IPS-15b (cell line): ENCODE results near the gene CACNA1C.

Experiments
- H3K27me3 ChIP-seq: one replicate; pipeline ENCODE4 v1.6.1; 2013; ENCODE audit warnings: low read length; ENCODE audit not compliant: control insufficient read depth, insufficient read depth
- H3K36me3 ChIP-seq: one replicate; pipeline ENCODE4 v1.6.1; 2013; ENCODE audit warnings: low read length; ENCODE audit not compliant: control insufficient read depth, insufficient read depth
- H3K4me1 ChIP-seq: one replicate; pipeline ENCODE4 v1.6.1; 2013; ENCODE audit warnings: mild to moderate bottlenecking, low read length; ENCODE audit not compliant: control insufficient read depth, insufficient read depth
- H3K4me3 ChIP-seq: one replicate; pipeline ENCODE4 v1.5.1; 2013; ENCODE audit warnings: low read depth, low read length
- H3K9ac ChIP-seq: one replicate; pipeline ENCODE4 v1.6.1; 2013; ENCODE audit warnings: low read depth, mild to moderate bottlenecking, low read length
- H3K9me3 ChIP-seq: one replicate; pipeline ENCODE4 v1.6.1; 2013; ENCODE audit warnings: mild to moderate bottlenecking, low read length; ENCODE audit not compliant: control insufficient read depth, insufficient read depth

The CACNA1C gene

GRCh38 chr12:2236506-2237294 lies 183.9 kb downstream of the CACNA1C start:
- Histone ChIP-seq H3K36me3 (no peaks in the 10 kb centered on the region), H3K27me3 (no peaks in the 10 kb centered on the region), H3K4me1 (no peaks in the 10 kb centered on the region), H3K9ac (no peak overlapping the region), H3K9me3 (no peaks in the 10 kb centered on the region), H3K4me3 (no peak overlapping the region)

DNA sequence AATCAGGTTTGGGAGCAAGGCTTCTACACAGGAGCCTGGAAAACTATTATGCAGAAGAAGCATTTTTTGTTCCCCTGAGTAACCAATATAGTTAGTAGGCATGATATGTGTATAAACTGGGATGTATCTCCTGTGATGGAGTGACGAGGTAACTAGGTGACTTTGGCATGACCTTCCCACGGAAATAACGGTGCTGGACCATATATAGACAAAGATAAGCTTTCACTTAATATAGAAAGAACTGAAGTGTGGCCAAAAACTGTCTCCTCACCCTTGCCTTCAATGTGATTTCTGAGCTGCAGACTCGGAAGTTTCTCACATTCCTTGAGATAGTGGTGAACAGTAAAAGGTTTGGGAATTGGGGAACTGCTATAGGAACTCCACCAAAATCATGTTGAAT lies 185.3 kb downstream of the CACNA1C start:
- Histone ChIP-seq H3K36me3 (no peaks in the 10 kb centered on the region), H3K4me1 (no peaks in the 10 kb centered on the region), H3K4me3 (no peak overlapping the region), H3K9me3 (no peaks in the 10 kb centered on the region), H3K27me3 (no peaks in the 10 kb centered on the region), H3K9ac (no peak overlapping the region)

- H3K4me3 ChIP-seq: no peak overlapping the region
- H3K4me1 ChIP-seq: peaks cover 3% of the 10 kb centered on the region
- no peaks in the 10 kb centered on the region for H3K27me3 ChIP-seq
- no peak overlapping the region for H3K9ac ChIP-seq
- H3K36me3 ChIP-seq: no peaks in the 10 kb centered on the region
- no peaks in the 10 kb centered on the region for H3K9me3 ChIP-seq
These were observed 186.6 kb downstream of the CACNA1C start for GRCh38 chr12:2239381-2239871.

GRCh38 chr12:2240390-2240789 lies 187.6 kb downstream of the CACNA1C start:
- Histone ChIP-seq H3K36me3 (no peaks in the 10 kb centered on the region), H3K9ac (no peak overlapping the region), H3K9me3 (no peaks in the 10 kb centered on the region), H3K4me1 (peaks cover 10% of the 10 kb centered on the region), H3K4me3 (no peak overlapping the region), H3K27me3 (no peaks in the 10 kb centered on the region)

- Histone ChIP-seq H3K27me3 (no peaks in the 10 kb centered on the region), H3K4me1 (peaks cover 10% of the 10 kb centered on the region), H3K36me3 (no peaks in the 10 kb centered on the region), H3K4me3 (no peak overlapping the region), H3K9ac (no peak overlapping the region), H3K9me3 (no peaks in the 10 kb centered on the region)
These were observed 188.2 kb downstream of the CACNA1C start for GRCh38 chr12:2240984-2241383.

GRCh38 chr12:2242216-2242615 lies 189.4 kb downstream of the CACNA1C start:
- H3K4me1 ChIP-seq: peaks cover 10% of the 10 kb centered on the region
- H3K9me3 ChIP-seq: no peaks in the 10 kb centered on the region
- H3K4me3 ChIP-seq: no peak overlapping the region
- no peak overlapping the region for H3K9ac ChIP-seq
- H3K27me3 ChIP-seq: no peaks in the 10 kb centered on the region
- no peaks in the 10 kb centered on the region for H3K36me3 ChIP-seq

DNA sequence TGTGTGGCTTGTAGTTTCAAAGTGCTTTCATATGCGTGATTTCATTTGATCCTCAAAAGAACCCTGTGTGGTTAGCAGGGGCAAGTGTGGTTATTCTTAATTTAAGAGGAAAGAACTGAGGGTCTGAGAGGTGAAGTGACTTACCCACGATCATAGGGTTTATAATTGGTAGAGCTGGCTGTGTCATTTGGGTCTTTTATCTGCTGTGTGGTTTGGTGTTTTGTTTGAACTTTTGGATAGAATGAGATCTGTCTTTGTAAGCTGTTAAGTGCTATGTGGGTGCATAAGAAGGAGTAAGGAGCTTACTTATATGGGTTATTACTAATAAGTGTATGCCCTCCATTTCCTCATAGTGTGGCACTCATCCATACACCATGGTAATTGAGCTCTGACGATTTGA lies 190.0 kb downstream of the CACNA1C start:
- H3K27me3 ChIP-seq: no peaks in the 10 kb centered on the region
- H3K36me3 ChIP-seq: no peaks in the 10 kb centered on the region
- no peak overlapping the region for H3K4me3 ChIP-seq
- H3K4me1 ChIP-seq: peaks cover 10% of the 10 kb centered on the region
- no peak overlapping the region for H3K9ac ChIP-seq
- H3K9me3 ChIP-seq: no peaks in the 10 kb centered on the region

- no peaks in the 10 kb centered on the region for H3K27me3 ChIP-seq
- peaks cover 10% of the 10 kb centered on the region for H3K4me1 ChIP-seq
- H3K36me3 ChIP-seq: no peaks in the 10 kb centered on the region
- H3K9me3 ChIP-seq: no peaks in the 10 kb centered on the region
- no peak overlapping the region for H3K9ac ChIP-seq
- no peak overlapping the region for H3K4me3 ChIP-seq
These were observed 190.5 kb downstream of the CACNA1C start for GRCh38 chr12:2243275-2243674.

DNA sequence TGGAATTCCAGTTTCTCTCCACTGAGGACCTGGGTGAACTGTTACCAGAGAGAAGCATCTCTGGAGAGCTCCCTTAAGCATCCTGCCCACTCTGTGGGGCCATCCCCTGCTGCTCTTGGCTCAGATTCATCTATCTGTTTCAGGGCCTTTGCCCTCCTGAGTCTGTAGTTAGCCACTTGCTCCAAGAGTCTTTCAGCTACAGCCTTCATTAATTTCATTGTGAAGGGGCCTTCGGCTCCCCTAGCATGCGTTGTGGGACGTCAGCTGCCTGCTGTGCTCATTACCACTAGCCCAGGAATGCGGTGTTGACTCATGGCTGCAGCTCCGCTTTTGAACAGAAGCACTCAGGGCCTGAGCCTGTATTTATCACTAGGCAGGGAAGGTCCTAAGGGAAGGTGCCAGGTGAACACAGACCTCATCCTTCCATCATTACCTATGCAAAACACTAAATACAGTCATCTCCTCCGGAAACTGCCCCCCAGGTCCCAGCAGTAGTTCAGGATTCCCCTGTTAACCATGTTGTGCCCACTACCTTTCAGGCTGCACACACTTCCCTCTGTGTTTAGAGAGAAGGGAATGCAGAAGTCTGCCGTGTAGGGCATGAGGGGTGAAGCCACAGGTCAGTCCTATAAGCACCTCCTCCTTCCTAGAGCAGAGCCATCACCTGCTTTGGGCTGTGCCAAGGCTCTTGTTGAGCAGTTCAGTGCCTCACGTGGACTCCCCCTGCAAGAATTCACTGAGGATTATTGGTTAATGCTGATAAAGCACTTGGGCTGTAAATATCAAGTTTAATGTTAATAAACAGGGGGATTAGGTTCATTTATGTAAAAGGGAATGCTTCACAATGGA lies 191.4 kb downstream of the CACNA1C start:
- no peaks in the 10 kb centered on the region for H3K9me3 ChIP-seq
- no peaks in the 10 kb centered on the region for H3K36me3 ChIP-seq
- H3K9ac ChIP-seq: no peak overlapping the region
- H3K27me3 ChIP-seq: no peaks in the 10 kb centered on the region
- H3K4me1 ChIP-seq: peaks cover 10% of the 10 kb centered on the region
- no peak overlapping the region for H3K4me3 ChIP-seq

DNA sequence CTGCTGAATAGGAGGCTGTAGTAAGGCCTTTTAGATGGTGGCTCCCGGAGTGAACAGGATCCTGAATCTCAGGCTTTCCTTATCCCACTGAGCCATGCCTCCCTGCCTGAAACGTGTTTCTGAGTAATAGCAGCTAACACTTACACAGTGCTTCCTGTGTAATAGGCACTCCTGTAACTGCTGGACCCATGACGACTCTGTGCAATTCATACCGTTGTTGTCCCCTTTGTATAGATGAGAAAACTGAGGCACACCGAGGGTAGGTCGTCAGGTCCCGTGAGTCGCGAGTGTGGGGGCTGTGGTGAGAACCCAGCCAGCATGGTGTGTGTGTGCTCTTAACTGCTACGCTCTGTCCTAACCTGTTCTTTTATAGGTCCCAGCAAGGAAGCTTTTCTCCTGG lies 193.6 kb downstream of the CACNA1C start:
- Histone ChIP-seq H3K36me3 (no peaks in the 10 kb centered on the region), H3K9ac (no peak overlapping the region), H3K27me3 (no peaks in the 10 kb centered on the region), H3K9me3 (no peaks in the 10 kb centered on the region), H3K4me1 (peaks cover 10% of the 10 kb centered on the region), H3K4me3 (no peak overlapping the region)

GRCh38 chr12:2247120-2247519 lies 194.3 kb downstream of the CACNA1C start:
- Histone ChIP-seq H3K9ac (no peak overlapping the region), H3K36me3 (no peaks in the 10 kb centered on the region), H3K9me3 (no peaks in the 10 kb centered on the region), H3K4me3 (no peak overlapping the region), H3K27me3 (no peaks in the 10 kb centered on the region), H3K4me1 (peaks cover 10% of the 10 kb centered on the region)

- peaks cover 10% of the 10 kb centered on the region for H3K4me1 ChIP-seq
- H3K27me3 ChIP-seq: no peaks in the 10 kb centered on the region
- H3K4me3 ChIP-seq: no peak overlapping the region
These were observed 194.8 kb downstream of the CACNA1C start for GRCh38 chr12:2247596-2247995.

More at GRCh38 chr12:2247596-2247995, 194.8 kb downstream of the CACNA1C start:
- Histone ChIP-seq H3K36me3 (no peaks in the 10 kb centered on the region), H3K9me3 (no peaks in the 10 kb centered on the region), H3K9ac (no peak overlapping the region)
